HepG2 (cell line): ENCODE measurements around the gene CARD16. TPM values are rescaled to one million over a fixed set of nuclear protein-coding genes. Genes with fewer than 3 reads are reported as not detected.

ENCODE experiments used
- IRF2 ChIP-seq: IDR thresholded peaks from 2 replicates; pipeline ENCODE4 v1.6.1; 2018; ENCODE audit warnings: missing genetic modification reagents, missing compliant biosample characterization
- KMT2B ChIP-seq: IDR thresholded peaks from 2 replicates; pipeline ENCODE4 v1.6.1; 2016; ENCODE audit warnings: missing genetic modification reagents, missing compliant biosample characterization
- MLX ChIP-seq: IDR thresholded peaks from 2 replicates; pipeline ENCODE4 v1.6.1; 2016
- MXD3 ChIP-seq: IDR thresholded peaks from 2 replicates; pipeline ENCODE4 v1.6.1; 2016; ENCODE audit warnings: mild to moderate bottlenecking, missing biosample characterization, missing genetic modification reagents
- MYPOP ChIP-seq: sonication (generic); formaldehyde crosslinking; IDR thresholded peaks from 2 replicates; pipeline ENCODE4 v1.8.1; 2023; ENCODE audit warnings: mild to moderate bottlenecking, moderate library complexity, missing genetic modification reagents
- RERE ChIP-seq: IDR thresholded peaks from 2 replicates; pipeline ENCODE4 v1.6.1; 2016; ENCODE audit warnings: low read depth, missing genetic modification reagents, missing compliant biosample characterization
- ZBTB33 ChIP-seq: sonication (generic); formaldehyde crosslinking; IDR thresholded peaks from 2 replicates; pipeline ENCODE4 v1.4.0; 2020; ENCODE audit warnings: missing genetic modification reagents
- ZNF12 ChIP-seq: sonication (generic); formaldehyde crosslinking; IDR thresholded peaks from 2 replicates; pipeline ENCODE4 v1.5.0; 2020; ENCODE audit warnings: missing genetic modification reagents
- ZNF331 ChIP-seq: sonication (generic); formaldehyde crosslinking; IDR thresholded peaks from 2 replicates; pipeline ENCODE4 v1.4.0; 2020; ENCODE audit warnings: missing genetic modification reagents
- ZNF580 ChIP-seq: IDR thresholded peaks from 2 replicates; pipeline ENCODE4 v1.6.1; 2016; ENCODE audit warnings: low read depth, borderline replicate concordance
- ZNF629 ChIP-seq: sonication (generic); formaldehyde crosslinking; conservative IDR thresholded peaks from 2 replicates; pipeline ENCODE4 v1.5.0; 2020; ENCODE audit warnings: missing genetic modification reagents
- ZNF83 ChIP-seq: sonication (generic); formaldehyde crosslinking; IDR thresholded peaks from 2 replicates; pipeline ENCODE4 v1.4.0; 2020; ENCODE audit warnings: missing genetic modification reagents, mild to moderate bottlenecking, borderline replicate concordance
- polyA plus RNA-seq, 8 experiments: library from polyadenylated mRNA; depleted of rRNA in 3 of 8; stranded (reverse) in 7 of 8; unstranded in 1 of 8; fragments of >200 nt; fragmentation: Illumina TruSeq in 4 of 8; extraction: Trizol in 4 of 8; gene quantifications; 2 replicates each; pipeline versions ENCODE4 v1.2.1 to v1.2.3, GENCODE V29; 2011 to 2016; ENCODE audit warnings: low read depth in 4 of 8, missing spikeins in 1 of 8, mixed read lengths in 1 of 8; ENCODE audit not compliant: insufficient read depth in 1 of 8
- total RNA-seq, 5 experiments: library from RNA; depleted of rRNA; stranded (reverse); fragments of >200 nt; fragmentation: Illumina TruSeq; extraction: Trizol; gene quantifications; 2 replicates each; pipeline ENCODE4 v1.2.3, GENCODE V29; 2016; ENCODE audit warnings: low read depth in 1 of 5

CARD16 gene
- total and polyA plus RNA-seq, 2 of the 13 experiments (the other 11 are each of a cell fraction or from before 2014, with no cell fraction given) = 0.34 TPM; not detected in 1

GRCh38 chr11:105046898-105047579 is 1.9 kb upstream of the CARD16 start (continued):
- TF ChIP-seq RERE (CRISPR knock-in tag) (0 out of 2 replicates have a peak, but pooled peaks have one; percentile 43), ZNF83 (CRISPR knock-in tag) (no peak), MLX (CRISPR knock-in tag) (peak; percentile 86), ZNF12 (CRISPR knock-in tag) (peak; percentile 64), ZBTB33 (CRISPR knock-in tag) (peak; percentile 56; the same call in 1 of the 2 replicates), IRF2 (peak; percentile 93), ZNF331 (CRISPR knock-in tag) (peak; percentile 80), ZNF629 (CRISPR knock-in tag) (peak; percentile 45; the same call in 1 of the 2 replicates), MXD3 (CRISPR knock-in tag) (no peak), ZNF580 (CRISPR knock-in tag) (peak; percentile 76; the same call in 1 of the 2 replicates), KMT2B (peak; percentile 54; the same call in 1 of the 2 replicates), MYPOP (peak; percentile 49; the same call in 1 of the 2 replicates)
